ENCODE measurements around the gene RGS5. TPM values are rescaled to one million over a fixed set of nuclear protein-coding genes. Genes with fewer than 3 reads are reported as not detected.

Gene RGS5
- total and polyA plus RNA-seq, 2 donors (not counting 3 experiments of a cell fraction or from before 2014, with no cell fraction given): 287 to 770 TPM

- Histone ChIP-seq H3K9me3 (replicated peaks; ENCODE audit: control insufficient read depth, insufficient read depth, low read length) (no peaks in the 10 kb centered on the region), H2AFZ (ENCODE audit: low read depth, low read length) (no peak overlapping the region), H3K9me1 (replicated peaks; ENCODE audit: control insufficient read depth, extremely low read depth, insufficient read depth, low read length) (no peaks in the 10 kb centered on the region), H3K27ac (ENCODE audit: insufficient read depth, low read depth, low read length) (no peak overlapping the region), H3K36me3 (ENCODE audit: control insufficient read depth in 2 of 2, extremely low read depth in 1 of 2, insufficient read depth in 2 of 2, low read length in 2 of 2) (no peaks in the 10 kb centered on the region), H3K27me3 (ENCODE audit: control insufficient read depth in 2 of 2, insufficient read depth in 2 of 2, low read length in 2 of 2) (no peaks in the 10 kb centered on the region), H3K4me1 (ENCODE audit: control insufficient read depth, extremely low read depth, insufficient read depth, low read length) (no peaks in the 10 kb centered on the region), H3K9ac (replicated peaks; ENCODE audit: extremely low read depth, insufficient read depth, low read length) (no peak overlapping the region), H3K4me3 (replicated peaks in 1 of 3; ENCODE audit: insufficient read depth in 1 of 3, low read depth in 1 of 3, low read length in 3 of 3) (no peak overlapping the region), H4K20me1 (replicated peaks; ENCODE audit: control insufficient read depth, extremely low read depth, insufficient read depth, low read length) (no peaks in the 10 kb centered on the region), H3K79me2 (ENCODE audit: control insufficient read depth, insufficient read depth, low read length) (no peaks in the 10 kb centered on the region), H3K4me2 (ENCODE audit: insufficient read depth, low read length) (no peak overlapping the region)
- TF ChIP-seq GATA2 (IDR thresholded peaks at IDR 0.05; ENCODE audit: insufficient read depth, insufficient read length, low read depth, low read length) (no peak), EZH2 (IDR thresholded peaks at IDR 0.05; ENCODE audit: borderline replicate concordance, low read depth, low read length, severe bottlenecking) (no peak), CTCF (IDR thresholded peaks at IDR 0.05; ENCODE audit: extremely low read depth in 1 of 2, insufficient read depth in 1 of 2, low read depth in 1 of 2, low read length in 2 of 2) (no peak), MYC (IDR thresholded peaks at IDR 0.05; ENCODE audit: low read depth, low read length) (no peak), FOS (IDR thresholded peaks at IDR 0.05; ENCODE audit: borderline replicate concordance, insufficient read depth, low read length) (no peak)
- TF ChIP-seq, protein P1, sequence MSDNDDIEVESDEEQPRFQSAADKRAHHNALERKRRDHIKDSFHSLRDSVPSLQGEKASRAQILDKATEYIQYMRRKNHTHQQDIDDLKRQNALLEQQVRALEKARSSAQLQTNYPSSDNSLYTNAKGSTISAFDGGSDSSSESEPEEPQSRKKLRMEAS (IDR thresholded peaks at IDR 0.05; ENCODE audit: insufficient read depth, insufficient read length): no peak
- ChIA-PET CTCF (interaction anchor here (1.3 kb wide), 1 partner anchor 9 kb away, joined by 3 read pairs; no protein-coding TSS in a partner anchor), POLR2A (no interaction called here)
- dilution Hi-C loops (cut with MboI; ENCODE audit: extremely low pct_ligation_motif_present, low sequenced_read_pairs) (no loop called here), intact Hi-C loops (cut with micrococcal nuclease) (no loop called here)
- FAIRE-seq (no peak), DNase-seq (ENCODE audit: low read depth, low spot score) (no peak)
- BruUV-seq (replicated peaks): no TSS peak
Measured at GRCh38 chr1:163124812-163125211, 77.9 kb downstream of the RGS5 start.
